WTC11 (cell line): Measurements from ENCODE around the gene RHOA. TPM values are rescaled to one million over a fixed set of nuclear protein-coding genes. Genes with fewer than 3 reads are reported as not detected.
"Not testable (repeated sequence)": the region's sequence is repeated elsewhere in the genome, so short reads cannot be mapped to it uniquely, and the experiment has no call there.

Experiments used
- ATAC-seq: fragments of 200-7000 bp; cut with Tn5 transposase; 2 replicates; pipeline ENCODE4 v1.10.0; 2021; ENCODE audit warnings: mild to moderate bottlenecking, moderate library complexity
- CTCF ChIA-PET: fragments of 300-600 bp; sonication (Branson Sonifier 250); formaldehyde crosslinking; loops from one replicate; lab custom pipeline; 2021; ENCODE audit warnings: antibody characterized with exemption; lab: Charles Lee
- POLR2A ChIA-PET: fragments of 350-600 bp; sonication (Branson Sonifier 250); formaldehyde crosslinking; loops from one replicate; lab custom pipeline; 2021; ENCODE audit warnings: antibody characterized with exemption; lab: Charles Lee
- DNase-seq: peaks from one replicate; pipeline ENCODE4 v3.0.0; 2021; ENCODE audit warnings: low spot score
- H3K27ac Mint-ChIP-seq: 2 replicates; pipeline ENCODE4 v1.8.0; 2021; ENCODE audit warnings: mixed read lengths
- H3K27me3 Mint-ChIP-seq: 2 replicates; pipeline ENCODE4 v1.8.0; 2021; ENCODE audit warnings: low read depth, mild to moderate bottlenecking, moderate library complexity, mixed read lengths
- H3K36me3 Mint-ChIP-seq: 2 replicates; pipeline ENCODE4 v1.8.0; 2021; ENCODE audit warnings: mixed read lengths
- H3K4me1 Mint-ChIP-seq: 2 replicates; pipeline ENCODE4 v1.8.0; 2022; ENCODE audit warnings: mixed read lengths
- H3K4me3 Mint-ChIP-seq: 2 replicates; pipeline ENCODE4 v1.8.0; 2021; ENCODE audit warnings: mild to moderate bottlenecking, moderate library complexity, mixed read lengths
- H3K9me3 Mint-ChIP-seq: 2 replicates; pipeline ENCODE4 v1.8.0; 2021; ENCODE audit warnings: mixed read lengths
- CBFB ChIP-seq: sonication (generic); formaldehyde crosslinking; IDR thresholded peaks from 2 replicates; pipeline ENCODE4 v1.8.1; 2022; ENCODE audit warnings: mild to moderate bottlenecking, low read depth, missing genetic modification reagents
- CREB1 ChIP-seq: sonication (generic); formaldehyde crosslinking; IDR thresholded peaks from 2 replicates; pipeline ENCODE4 v1.8.0; 2023; ENCODE audit warnings: mild to moderate bottlenecking, missing genetic modification reagents
- CREM ChIP-seq: sonication (generic); formaldehyde crosslinking; IDR thresholded peaks from 2 replicates; pipeline ENCODE4 v1.8.1; 2022; ENCODE audit warnings: mild to moderate bottlenecking, missing genetic modification reagents, moderate library complexity
- EMX1 ChIP-seq: fragments of 250-450 bp; sonication (Bioruptor Pico); IDR thresholded peaks from 2 replicates; pipeline ENCODE4 v1.8.0; 2021; ENCODE audit warnings: mild to moderate bottlenecking
- KAT7 ChIP-seq: sonication (generic); formaldehyde crosslinking; IDR thresholded peaks from 2 replicates; pipeline ENCODE4 v1.8.1; 2023; ENCODE audit warnings: missing genetic modification reagents, mild to moderate bottlenecking, borderline replicate concordance
- ZNF219 ChIP-seq: sonication (generic); formaldehyde crosslinking; IDR thresholded peaks from 2 replicates; pipeline ENCODE4 v1.8.0; 2023; ENCODE audit warnings: missing genetic modification reagents, mild to moderate bottlenecking, borderline replicate concordance
- ZNF263 ChIP-seq: sonication (generic); formaldehyde crosslinking; IDR thresholded peaks from 2 replicates; pipeline ENCODE4 v1.8.1; 2022; ENCODE audit warnings: low read depth, mild to moderate bottlenecking, moderate library complexity, missing genetic modification reagents
- ZNF416 ChIP-seq: fragments of 250-450 bp; sonication (Bioruptor Pico); IDR thresholded peaks from 2 replicates; pipeline ENCODE4 v1.9.0; 2021; ENCODE audit warnings: mild to moderate bottlenecking, inconsistent platforms
- ZNF671 ChIP-seq: fragments of 250-450 bp; sonication (Bioruptor Pico); IDR thresholded peaks from 2 replicates; pipeline ENCODE4 v1.8.0; 2021; ENCODE audit warnings: mild to moderate bottlenecking
- total RNA-seq: library from RNA; stranded (reverse); gene quantifications from 3 replicates; pipeline ENCODE4 v1.2.3, GENCODE V29; 2021
- TF ChIP-seq, protein P1 (sequence below): fragments of 250-450 bp; sonication (Bioruptor Pico); IDR thresholded peaks from 2 replicates; pipeline ENCODE4 v2.1.2; 2022; ENCODE audit warnings: mild to moderate bottlenecking, moderate library complexity
- TF ChIP-seq, protein P2 (sequence below): fragments of 250-450 bp; sonication (Bioruptor Pico); IDR thresholded peaks from 2 replicates; pipeline ENCODE4 v1.8.0; 2021; ENCODE audit warnings: mild to moderate bottlenecking
- TF ChIP-seq, protein P3 (sequence below): fragments of 250-450 bp; sonication (Bioruptor Pico); conservative IDR thresholded peaks from 2 replicates; pipeline ENCODE4 v1.9.0; 2021; ENCODE audit warnings: mild to moderate bottlenecking
- TF ChIP-seq, protein P4 (sequence below): sonication (generic); formaldehyde crosslinking; IDR thresholded peaks from 2 replicates; pipeline ENCODE4 v1.8.1; 2022; ENCODE audit warnings: mild to moderate bottlenecking, moderate library complexity, missing genetic modification reagents
- TF ChIP-seq, protein P5 (sequence below): sonication (generic); formaldehyde crosslinking; IDR thresholded peaks from 2 replicates; pipeline ENCODE4 v1.8.0; 2022; ENCODE audit warnings: mild to moderate bottlenecking, missing genetic modification reagents
- TF ChIP-seq, protein P6 (sequence below): sonication (generic); formaldehyde crosslinking; IDR thresholded peaks from 2 replicates; pipeline ENCODE4 v1.8.1; 2023; ENCODE audit warnings: mild to moderate bottlenecking, missing genetic modification reagents, moderate library complexity

Gene RHOA
- total RNA-seq, 1 experiment from 2014 or later = 367 TPM

DNA sequence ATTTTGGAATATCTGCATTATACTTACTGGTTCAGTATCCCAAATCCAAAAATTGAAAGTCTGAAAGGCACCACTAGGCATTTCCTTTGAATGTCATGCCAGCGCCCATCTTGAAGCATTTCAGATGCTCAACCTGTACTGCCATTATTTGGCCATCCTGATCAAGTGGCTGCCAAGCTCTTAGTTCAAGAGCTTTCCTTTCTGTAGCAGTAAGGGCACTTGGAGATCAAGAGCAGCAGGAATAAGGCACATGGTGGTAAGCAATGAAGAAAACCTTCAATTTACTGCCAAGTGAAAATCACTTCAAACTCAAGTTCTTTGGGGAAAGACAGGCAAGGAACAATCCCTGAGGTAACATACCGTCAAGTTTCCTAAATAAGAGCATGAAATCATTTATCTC lies 10.0 kb downstream of the RHOA start:
- peaks cover 24% of the 10 kb centered on the region; the same call in 1 of the 2 replicates for H3K36me3 Mint-ChIP-seq
- ChIA-PET POLR2A (no interaction called here), CTCF (no interaction called here)
- ATAC-seq (no peak), DNase-seq (no peak)
- peaks cover 29% of the 10 kb centered on the region for H3K4me1 Mint-ChIP-seq
- H3K9me3 Mint-ChIP-seq = no peaks in the 10 kb centered on the region
- no peaks in the 10 kb centered on the region for H3K27me3 Mint-ChIP-seq
- TF ChIP-seq ZNF219 (CRISPR knock-in tag) (no peak), ZNF416 (CRISPR knock-in tag) (no peak), EMX1 (CRISPR knock-in tag) (no peak)
- TF ChIP-seq, protein P1, sequence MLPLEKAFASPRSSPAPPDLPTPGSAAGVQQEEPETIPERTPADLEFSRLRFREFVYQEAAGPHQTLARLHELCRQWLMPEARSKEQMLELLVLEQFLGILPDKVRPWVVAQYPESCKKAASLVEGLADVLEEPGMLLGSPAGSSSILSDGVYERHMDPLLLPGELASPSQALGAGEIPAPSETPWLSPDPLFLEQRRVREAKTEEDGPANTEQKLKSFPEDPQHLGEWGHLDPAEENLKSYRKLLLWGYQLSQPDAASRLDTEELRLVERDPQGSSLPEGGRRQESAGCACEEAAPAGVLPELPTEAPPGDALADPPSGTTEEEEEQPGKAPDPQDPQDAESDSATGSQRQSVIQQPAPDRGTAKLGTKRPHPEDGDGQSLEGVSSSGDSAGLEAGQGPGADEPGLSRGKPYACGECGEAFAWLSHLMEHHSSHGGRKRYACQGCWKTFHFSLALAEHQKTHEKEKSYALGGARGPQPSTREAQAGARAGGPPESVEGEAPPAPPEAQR (CRISPR knock-in tag) = no peak
- TF ChIP-seq, protein P2, sequence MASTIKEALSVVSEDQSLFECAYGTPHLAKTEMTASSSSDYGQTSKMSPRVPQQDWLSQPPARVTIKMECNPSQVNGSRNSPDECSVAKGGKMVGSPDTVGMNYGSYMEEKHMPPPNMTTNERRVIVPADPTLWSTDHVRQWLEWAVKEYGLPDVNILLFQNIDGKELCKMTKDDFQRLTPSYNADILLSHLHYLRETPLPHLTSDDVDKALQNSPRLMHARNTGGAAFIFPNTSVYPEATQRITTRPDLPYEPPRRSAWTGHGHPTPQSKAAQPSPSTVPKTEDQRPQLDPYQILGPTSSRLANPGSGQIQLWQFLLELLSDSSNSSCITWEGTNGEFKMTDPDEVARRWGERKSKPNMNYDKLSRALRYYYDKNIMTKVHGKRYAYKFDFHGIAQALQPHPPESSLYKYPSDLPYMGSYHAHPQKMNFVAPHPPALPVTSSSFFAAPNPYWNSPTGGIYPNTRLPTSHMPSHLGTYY (CRISPR knock-in tag) = no peak
- H3K4me3 Mint-ChIP-seq = no peak overlapping the region
- peak overlapping the region; percentile 91 for H3K27ac Mint-ChIP-seq

DNA sequence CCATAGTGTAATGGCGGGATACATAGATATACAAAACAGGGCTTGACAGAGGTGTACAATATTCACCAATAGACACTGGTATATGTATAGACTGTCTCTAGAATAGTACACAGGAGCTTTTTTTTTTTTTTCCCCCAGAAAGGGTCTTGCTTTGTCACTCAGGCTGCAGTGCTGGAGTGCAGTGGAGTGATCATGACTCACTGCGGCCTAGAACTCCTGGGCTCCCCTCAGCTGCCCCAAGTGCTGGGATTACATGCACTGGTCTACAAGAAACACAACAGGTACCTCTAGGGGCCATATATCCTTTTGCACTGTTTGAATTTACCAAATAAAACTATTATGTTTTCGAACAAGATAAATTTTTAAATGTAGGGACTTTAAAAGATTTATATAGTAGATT lies 12.3 kb downstream of the RHOA start:
- Mint-ChIP-seq H3K9me3 (no peaks in the 10 kb centered on the region), H3K36me3 (peaks cover 36% of the 10 kb centered on the region), H3K27ac (no peak overlapping the region; the same call in 1 of the 2 replicates), H3K4me1 (peaks cover 15% of the 10 kb centered on the region), H3K27me3 (no peaks in the 10 kb centered on the region)
- ChIA-PET CTCF (no interaction called here), POLR2A (interaction anchor here (1.1 kb wide), 1 partner anchor 16 kb away, joined by 3 read pairs; no protein-coding TSS in a partner anchor)
- TF ChIP-seq, protein P3, sequence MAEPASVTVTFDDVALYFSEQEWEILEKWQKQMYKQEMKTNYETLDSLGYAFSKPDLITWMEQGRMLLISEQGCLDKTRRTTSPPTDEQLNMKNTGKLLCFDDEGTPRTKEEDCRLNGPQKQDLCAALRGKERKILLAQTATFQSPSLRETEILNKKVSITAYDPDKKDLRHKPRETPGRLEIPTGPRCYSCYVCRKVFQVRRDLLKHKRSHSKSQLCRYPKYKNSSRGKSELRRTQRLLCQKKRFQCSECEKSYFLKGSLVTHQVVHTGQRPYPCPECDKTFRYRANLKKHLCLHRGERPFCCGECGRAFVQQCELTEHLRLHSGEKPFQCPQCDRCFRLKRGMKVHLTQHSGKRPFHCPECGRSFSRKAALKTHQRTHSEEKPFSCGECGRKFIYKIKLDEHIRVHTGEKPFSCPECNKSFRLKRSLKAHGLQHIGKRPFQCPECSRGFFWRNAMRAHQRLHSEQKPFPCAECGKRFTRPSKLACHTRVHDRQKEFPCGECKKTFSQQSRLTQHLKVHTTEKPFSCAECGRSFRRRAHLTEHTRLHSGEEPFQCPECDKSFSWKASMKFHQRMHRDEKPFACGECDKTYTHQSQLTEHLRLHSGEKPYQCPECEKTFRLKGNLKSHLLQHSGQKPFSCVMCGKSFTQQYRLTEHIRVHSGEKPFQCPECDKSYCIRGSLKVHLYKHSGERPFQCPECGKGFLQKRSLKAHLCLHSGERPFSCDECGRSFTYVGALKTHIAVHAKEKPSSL (CRISPR knock-in tag) = no peak
- TF ChIP-seq, protein P4, sequence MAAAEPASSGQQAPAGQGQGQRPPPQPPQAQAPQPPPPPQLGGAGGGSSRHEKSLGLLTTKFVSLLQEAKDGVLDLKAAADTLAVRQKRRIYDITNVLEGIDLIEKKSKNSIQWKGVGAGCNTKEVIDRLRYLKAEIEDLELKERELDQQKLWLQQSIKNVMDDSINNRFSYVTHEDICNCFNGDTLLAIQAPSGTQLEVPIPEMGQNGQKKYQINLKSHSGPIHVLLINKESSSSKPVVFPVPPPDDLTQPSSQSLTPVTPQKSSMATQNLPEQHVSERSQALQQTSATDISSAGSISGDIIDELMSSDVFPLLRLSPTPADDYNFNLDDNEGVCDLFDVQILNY (CRISPR knock-in tag) = no peak
- TF ChIP-seq KAT7 = no peak
- TF ChIP-seq ZNF263 = no peak
- no peak for TF ChIP-seq ZNF671
- no peak for TF ChIP-seq CREB1
- no peak for TF ChIP-seq CREM (CRISPR knock-in tag)
- TF ChIP-seq, all 79 proteins: peak for 0
- ATAC-seq = no peak
- no peak for DNase-seq
- no peak overlapping the region for H3K4me3 Mint-ChIP-seq

DNA sequence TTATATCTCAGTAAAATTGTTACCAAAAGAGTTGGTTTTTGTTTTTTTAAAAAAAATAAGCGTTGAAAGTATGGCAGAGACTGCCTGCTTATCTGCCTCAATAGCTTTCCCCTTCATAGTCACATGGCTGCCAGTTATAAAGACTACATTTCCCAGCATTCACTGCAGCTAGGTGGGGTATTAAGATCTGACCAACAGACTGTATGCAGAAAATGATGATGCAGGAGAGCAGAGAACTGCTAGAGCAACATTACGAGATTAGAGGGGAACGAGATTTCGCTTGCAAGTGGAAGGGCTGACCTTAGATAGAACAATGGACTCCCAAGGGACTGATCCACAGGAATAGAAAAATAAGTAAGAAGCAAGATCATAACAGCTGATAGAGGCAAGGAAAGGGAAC lies 14.3 kb downstream of the RHOA start:
- Mint-ChIP-seq H3K27me3 (no peaks in the 10 kb centered on the region), H3K27ac (peak overlapping the region; percentile 88), H3K36me3 (peaks cover 28% of the 10 kb centered on the region), H3K4me1 (peaks cover 15% of the 10 kb centered on the region)
- no peak for DNase-seq
- TF ChIP-seq CBFB (CRISPR knock-in tag) = no peak
- TF ChIP-seq, protein P5, sequence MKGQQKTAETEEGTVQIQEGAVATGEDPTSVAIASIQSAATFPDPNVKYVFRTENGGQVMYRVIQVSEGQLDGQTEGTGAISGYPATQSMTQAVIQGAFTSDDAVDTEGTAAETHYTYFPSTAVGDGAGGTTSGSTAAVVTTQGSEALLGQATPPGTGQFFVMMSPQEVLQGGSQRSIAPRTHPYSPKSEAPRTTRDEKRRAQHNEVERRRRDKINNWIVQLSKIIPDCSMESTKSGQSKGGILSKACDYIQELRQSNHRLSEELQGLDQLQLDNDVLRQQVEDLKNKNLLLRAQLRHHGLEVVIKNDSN = peak; percentile 53; the same call in 1 of the 2 replicates
- TF ChIP-seq, protein P6, sequence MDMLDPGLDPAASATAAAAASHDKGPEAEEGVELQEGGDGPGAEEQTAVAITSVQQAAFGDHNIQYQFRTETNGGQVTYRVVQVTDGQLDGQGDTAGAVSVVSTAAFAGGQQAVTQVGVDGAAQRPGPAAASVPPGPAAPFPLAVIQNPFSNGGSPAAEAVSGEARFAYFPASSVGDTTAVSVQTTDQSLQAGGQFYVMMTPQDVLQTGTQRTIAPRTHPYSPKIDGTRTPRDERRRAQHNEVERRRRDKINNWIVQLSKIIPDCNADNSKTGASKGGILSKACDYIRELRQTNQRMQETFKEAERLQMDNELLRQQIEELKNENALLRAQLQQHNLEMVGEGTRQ = peak; percentile 55; the same call in 1 of the 2 replicates
- TF ChIP-seq, all 79 proteins: peak for 2
- ChIA-PET POLR2A (interaction anchor here (1.0 kb wide), 1 partner anchor 9 kb away, joined by 3 read pairs; no protein-coding TSS in a partner anchor), CTCF (interaction anchor here (1.6 kb wide), 1 partner anchor 52 kb away, joined by 5 read pairs; no protein-coding TSS in a partner anchor)
- peak; percentile 82 for ATAC-seq
- H3K9me3 Mint-ChIP-seq = no peaks in the 10 kb centered on the region
- no peak overlapping the region for H3K4me3 Mint-ChIP-seq

DNA sequence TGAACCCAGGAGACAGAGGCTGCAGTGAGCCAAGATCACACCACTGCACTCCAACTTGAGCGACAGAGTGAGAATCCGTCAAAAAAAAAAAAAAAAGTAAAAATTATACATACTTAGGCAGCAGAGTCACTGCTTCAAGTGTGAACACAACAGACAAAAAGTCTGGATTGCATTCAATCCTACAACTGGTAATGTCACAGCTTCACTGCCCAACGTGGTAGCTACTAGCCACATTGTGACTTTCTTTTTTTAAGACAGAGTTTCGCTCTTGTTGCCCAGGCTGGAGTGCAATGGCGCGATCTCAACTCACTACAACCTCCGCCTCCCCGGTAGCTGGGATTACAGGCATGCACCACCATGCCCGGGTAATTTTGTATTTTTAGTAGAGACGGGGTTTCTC lies 20.5 kb downstream of the RHOA start:
- CTCF ChIA-PET = interaction anchor here (0.6 kb wide), 1 partner anchor 64 kb away, joined by 3 read pairs; no protein-coding TSS in a partner anchor
- ATAC-seq, H3K4me1 Mint-ChIP-seq, POLR2A ChIA-PET, H3K4me3 Mint-ChIP-seq, H3K27ac Mint-ChIP-seq, DNase-seq, H3K27me3 Mint-ChIP-seq, H3K9me3 Mint-ChIP-seq: not testable (repeated sequence)
- H3K36me3 Mint-ChIP-seq = peaks cover 27% of the 10 kb centered on the region
